HG03442 (cell line): ENCODE measurements around the gene KLHL10.
A peak's percentile ranks its signal among the peaks of the same experiment; 100 is the strongest.
"Not testable (repeated sequence)": the region's sequence is repeated elsewhere in the genome, so short reads cannot be mapped to it uniquely, and the experiment has no call there.

ENCODE experiments used
- ATAC-seq: cut with Tn5 transposase; IDR thresholded peaks from one replicate; pipeline ENCODE4 v1.9.1; 2021; ENCODE audit warnings: mild to moderate bottlenecking, moderate library complexity; ENCODE audit not compliant: unreplicated experiment

Gene KLHL10

GRCh38 chr17:41849251-41849990 is 11.8 kb downstream of the KLHL10 start:
- ATAC-seq = no peak

DNA sequence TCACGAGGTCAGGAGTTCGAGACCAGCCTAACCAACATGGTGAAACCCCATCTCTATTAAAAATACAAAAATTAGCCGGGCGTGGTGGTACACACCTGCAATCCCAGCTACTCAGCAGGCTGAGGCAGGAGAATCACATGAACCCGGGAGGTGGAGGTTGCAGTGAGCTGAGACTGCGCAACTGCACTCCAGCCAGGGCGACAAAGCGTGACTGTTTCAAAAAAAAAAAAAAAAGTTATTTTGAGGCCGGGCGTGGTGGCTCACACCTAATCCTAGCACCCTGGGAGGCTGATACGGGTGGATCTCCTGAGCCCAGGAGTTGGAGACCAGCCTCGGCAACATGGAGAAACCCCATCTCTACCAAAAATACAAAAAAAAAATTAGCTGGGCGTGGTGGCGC is 13.8 kb downstream of the KLHL10 start:
- ATAC-seq = not testable (repeated sequence)

GRCh38 chr17:41860254-41860931 is 22.8 kb downstream of the KLHL10 start:
- ATAC-seq = no peak

GRCh38 chr17:41863074-41863848 is 25.6 kb downstream of the KLHL10 start:
- ATAC-seq = no peak

DNA sequence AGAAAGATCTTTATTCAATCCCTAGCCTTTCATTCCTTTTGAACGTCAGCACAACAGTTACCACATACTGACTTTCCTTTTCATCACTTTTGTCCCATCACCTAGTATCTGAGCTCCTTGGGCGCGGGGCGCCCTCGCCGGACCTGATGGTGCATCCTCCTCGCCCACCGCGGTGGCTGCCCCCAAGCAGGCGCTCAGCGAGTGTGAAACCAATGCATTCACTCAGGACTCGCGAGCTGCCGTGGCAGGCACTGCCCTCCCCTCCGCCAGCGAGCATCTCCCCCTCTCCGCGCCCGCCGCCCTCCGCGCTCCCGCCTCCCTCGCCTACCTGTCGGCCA is 26.8 kb downstream of the KLHL10 start:
- peak; percentile 23 for ATAC-seq

- peak; percentile 88 for ATAC-seq
These were observed 27.4 kb downstream of the KLHL10 start, which contains the start of gene KLHL11 for GRCh38 chr17:41864836-41865595. KLHL11 (minus strand) TSS chr17:41865423; CDS start chr17:41865370, 53 bp downstream.

- ATAC-seq = no peak
These were observed 27.9 kb downstream of the KLHL10 start for GRCh38 chr17:41865596-41865893.

GRCh38 chr17:41868568-41868967 is 30.9 kb downstream of the KLHL10 start:
- ATAC-seq = no peak

GRCh38 chr17:41869426-41869825 is 31.8 kb downstream of the KLHL10 start:
- no peak for ATAC-seq

DNA sequence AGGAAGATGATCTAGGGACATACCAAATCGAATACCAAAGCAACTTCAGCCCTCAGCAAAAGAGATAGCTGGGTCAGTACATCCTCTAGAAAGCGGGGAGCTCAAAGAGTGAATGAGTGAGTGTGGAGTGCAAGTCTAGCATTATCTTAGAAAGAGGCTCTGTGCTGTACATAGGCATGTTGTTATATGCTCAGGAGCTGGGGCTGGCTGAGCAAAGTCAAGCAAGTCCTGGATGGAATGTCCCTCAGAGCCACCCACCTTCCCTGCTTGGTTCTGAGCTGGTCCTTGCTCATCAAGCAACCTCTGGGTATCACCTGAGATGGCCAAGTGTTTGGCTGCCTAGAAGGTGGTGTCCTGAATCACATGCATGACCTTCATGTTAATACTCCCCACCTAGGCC is 32.5 kb downstream of the KLHL10 start:
- no peak for ATAC-seq

- no peak for ATAC-seq
These were observed 33.0 kb downstream of the KLHL10 start for GRCh38 chr17:41870627-41871026.

- ATAC-seq = no peak
These were observed 34.2 kb downstream of the KLHL10 start for GRCh38 chr17:41871789-41872188.

DNA sequence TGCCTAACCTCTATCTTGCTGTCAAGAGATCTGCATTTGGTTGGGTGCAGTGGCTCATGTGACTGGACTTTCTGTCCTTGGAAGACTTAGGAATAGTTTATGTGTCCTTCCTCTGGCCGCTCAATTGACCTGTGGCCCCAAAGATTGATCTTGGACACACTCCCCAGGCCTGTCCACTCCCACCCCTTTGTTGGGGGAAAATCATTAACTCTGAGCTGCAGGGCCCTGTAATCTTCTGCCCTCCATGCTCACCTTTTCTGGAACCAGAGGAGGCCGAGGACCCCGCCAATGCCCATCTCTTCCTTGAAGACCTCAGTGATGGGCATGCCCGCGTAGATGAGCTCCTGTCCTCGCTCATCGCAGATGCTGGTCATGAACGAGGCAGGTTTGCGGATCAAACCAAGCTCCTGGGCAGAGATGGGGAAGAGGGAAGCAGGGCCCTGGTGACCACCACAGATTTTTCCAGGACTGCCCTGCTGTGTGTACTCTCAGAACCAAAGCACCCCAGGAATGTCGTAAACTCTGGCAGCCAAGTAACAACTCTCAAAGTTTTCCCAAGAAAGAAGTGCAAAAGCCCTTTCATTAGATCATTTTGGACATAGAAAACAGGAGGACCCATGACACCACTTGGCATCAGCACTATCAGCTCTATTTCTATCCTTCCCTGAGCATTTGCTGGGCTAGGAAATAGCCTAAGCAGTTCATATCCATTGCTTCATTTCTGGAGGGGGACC is 36.1 kb downstream of the KLHL10 start:
- ATAC-seq = no peak

DNA sequence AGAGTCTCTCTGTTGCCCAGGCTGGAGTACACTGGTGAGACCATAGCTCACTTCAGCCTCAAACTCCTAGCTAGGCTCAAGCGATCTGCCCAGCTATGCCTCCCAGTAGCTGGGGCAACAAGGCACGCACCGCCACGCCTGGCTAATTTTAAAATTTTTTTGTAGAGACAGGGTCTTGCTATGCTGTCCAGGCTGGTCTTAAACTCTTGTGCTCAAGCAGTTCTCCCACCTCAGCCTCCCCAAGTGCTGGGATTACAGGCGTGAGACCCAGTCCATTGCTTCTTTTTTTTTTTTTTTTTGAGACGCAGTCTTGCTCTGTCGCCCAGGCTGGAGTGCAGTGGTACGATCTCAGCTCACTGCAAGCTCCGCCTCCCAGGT is 36.7 kb downstream of the KLHL10 start:
- ATAC-seq = not testable (repeated sequence)

DNA sequence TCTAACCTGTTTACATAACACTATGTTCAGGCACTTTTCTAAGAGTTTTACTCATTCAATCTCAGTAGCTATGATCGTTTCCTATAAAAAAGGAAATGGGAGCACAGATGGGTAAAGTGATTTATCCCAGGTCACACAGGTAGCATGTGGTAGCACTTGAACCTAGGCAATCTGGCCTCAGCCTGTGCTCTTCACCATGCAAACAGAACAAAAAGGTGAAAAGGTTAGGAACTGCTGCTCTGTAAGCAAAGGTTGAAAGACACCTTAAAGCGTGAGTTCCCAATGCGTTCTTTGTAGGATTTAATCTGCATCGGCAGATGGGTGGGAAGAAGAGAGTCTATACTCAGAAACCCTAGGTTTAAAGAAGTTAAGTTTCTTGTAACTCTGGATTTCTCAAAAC is 42.5 kb downstream of the KLHL10 start:
- no peak for ATAC-seq

- ATAC-seq = no peak
These were observed 45.1 kb downstream of the KLHL10 start for GRCh38 chr17:41882756-41883155.

- ATAC-seq = no peak
These were observed 48.1 kb downstream of the KLHL10 start for GRCh38 chr17:41885733-41886132.

DNA sequence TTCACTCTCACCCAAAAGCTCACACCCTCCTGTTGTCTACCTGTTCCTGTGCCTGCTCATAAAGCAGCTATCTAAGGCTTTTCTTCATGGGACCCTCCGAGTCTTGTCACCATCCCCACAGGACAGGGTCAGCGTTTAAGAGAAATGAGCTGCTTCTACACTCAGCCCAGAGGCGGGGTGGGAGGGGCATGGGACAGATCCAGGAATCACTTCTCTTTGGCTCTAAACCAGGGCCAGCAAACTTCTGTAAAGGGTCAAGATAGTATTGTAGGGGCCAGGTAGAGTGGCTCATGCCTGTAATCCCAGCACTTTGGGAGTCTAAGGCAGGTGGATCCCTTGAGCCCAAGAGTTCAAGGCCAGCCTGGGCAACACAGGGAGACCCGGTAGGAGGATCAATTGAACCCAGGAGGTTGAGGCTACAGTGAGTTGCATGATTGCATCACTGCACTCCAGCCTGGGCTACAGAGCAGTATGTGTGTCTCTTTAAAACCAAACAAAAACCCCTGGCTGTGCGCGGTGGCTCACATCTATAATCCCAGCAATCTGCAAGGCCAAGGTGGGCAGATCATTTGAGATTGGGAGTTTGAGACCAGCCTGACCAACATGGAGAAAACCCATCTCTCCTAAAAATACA is 50.8 kb downstream of the KLHL10 start:
- no peak for ATAC-seq

DNA sequence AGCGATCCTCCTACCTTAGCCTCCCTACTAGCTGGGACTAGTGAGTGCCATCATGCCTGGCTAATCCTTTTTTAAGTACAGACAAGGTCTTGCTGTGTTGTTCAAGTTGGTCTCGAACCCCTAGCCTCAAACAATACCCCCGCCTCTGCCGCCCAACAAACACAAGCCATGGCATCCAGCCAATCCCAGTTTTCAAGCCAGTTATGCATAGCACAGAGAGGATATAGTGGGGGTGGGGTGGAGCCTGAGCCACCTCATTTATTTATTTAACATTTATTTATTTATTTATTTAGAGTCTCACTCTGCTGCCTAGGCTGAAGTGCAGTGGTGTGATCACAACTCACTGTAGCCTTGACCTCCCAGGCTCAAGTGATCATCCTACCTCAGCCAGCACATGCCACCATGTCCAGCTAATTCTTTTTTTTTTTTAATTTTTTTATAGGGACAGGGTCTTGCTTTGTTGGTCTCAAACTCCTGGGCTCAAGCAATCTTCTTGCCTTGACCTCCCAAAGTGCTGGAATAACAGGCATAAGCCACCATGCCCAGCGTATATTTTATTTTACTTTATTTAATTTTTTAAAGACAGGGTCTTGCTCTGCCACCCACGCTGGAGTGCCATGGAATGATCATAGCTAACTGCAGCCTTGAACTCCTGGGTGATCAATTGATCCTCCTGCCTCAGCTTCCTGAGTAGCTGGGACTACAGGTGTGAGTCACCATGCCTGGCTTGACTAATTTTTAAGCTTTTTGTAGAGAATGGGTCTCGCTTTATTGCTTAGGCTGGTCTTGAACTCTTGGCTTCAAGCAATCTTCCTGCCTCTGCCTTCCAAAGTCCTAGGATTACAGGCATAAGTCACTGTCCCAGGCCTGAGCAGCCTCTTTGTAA is 53.8 kb downstream of the KLHL10 start:
- ATAC-seq = no peak
